K562 (cell line): ENCODE results near the gene CATSPER3. TPM values are rescaled to one million over a fixed set of nuclear protein-coding genes. Genes with fewer than 3 reads are reported as not detected.

Experiments used
- ATAC-seq: fragments of 200-7000 bp; cut with Tn5 transposase; 3 replicates; pipeline ENCODE4 v1.9.1; 2020; ENCODE audit warnings: moderate library complexity
- BruUV-seq: library from RNA; stranded (reverse); fragments of 400-500 nt; replicated peaks from 2 replicates; lab custom pipeline; 2021; lab: Mats Ljungman, UMichigan
- CTCF ChIA-PET: fragments of 300-600 bp; formaldehyde crosslinking; extraction: SDS; loops from one replicate; lab custom pipeline; 2021; ENCODE audit warnings: low intra/inter-chr PET ratio; lab: Yijun Ruan, JAX
- POLR2A ChIA-PET: fragments of 300-600, 350-650 bp; sonication (Branson Sonifier 250); formaldehyde crosslinking; extraction: SDS; loops from one replicate; lab custom pipeline; 2021; ENCODE audit warnings: antibody characterized with exemption, inconsistent platforms; lab: Yijun Ruan, JAX
- DNase-seq, 4 experiments: peaks; one replicate each; pipeline versions ENCODE4 v3.0.0 to v3.0.0-alpha.2; 2011 to 2018; ENCODE audit warnings: low spot score in 3 of 4, mixed read lengths in 3 of 4; ENCODE audit errors: extremely low read depth in 1 of 4
- FAIRE-seq: peaks from 2 replicates; lab custom pipeline; 2011; peaks lifted over from hg19 to GRCh38; lab: Jason Lieb, UNC
- H2AFZ ChIP-seq: 2 replicates; pipeline ENCODE4 v1.6.0; 2011; ENCODE audit warnings: low read depth, low read length, control low read depth, inconsistent platforms
- H3K27ac ChIP-seq: fragments of 200-600 bp; 3 replicates; pipeline ENCODE4 v1.8.0; 2011; ENCODE audit warnings: low read depth, mild to moderate bottlenecking, control low read depth, inconsistent platforms, low read length, moderate library complexity, mixed read lengths; ENCODE audit errors: extremely low read depth
- H3K27me3 ChIP-seq, 2 experiments: fragments of 300-600 bp in 1 of 2; 2 replicates in 1 of 2; 3 replicates in 1 of 2; pipeline versions ENCODE4 v1.6.0 to v1.8.0; 2011; ENCODE audit warnings: inconsistent platforms in 2 of 2, low read length in 2 of 2, mild to moderate bottlenecking in 1 of 2, mixed read lengths in 1 of 2, moderate library complexity in 1 of 2; ENCODE audit not compliant: control insufficient read depth in 2 of 2, insufficient read depth in 2 of 2
- H3K36me3 ChIP-seq: fragments of 300-600 bp; 3 replicates; pipeline ENCODE4 v1.8.0; 2011; ENCODE audit warnings: mild to moderate bottlenecking, low read length, inconsistent platforms; ENCODE audit not compliant: control insufficient read depth, insufficient read depth
- H3K4me1 ChIP-seq, 2 experiments: fragments of 200-600 bp in 1 of 2; replicated peaks in 1 of 2; 2 replicates in 1 of 2; 3 replicates in 1 of 2; pipeline versions ENCODE4 v1.5.1 to v1.8.0; 2011; ENCODE audit warnings: inconsistent platforms in 2 of 2, low read length in 2 of 2, mild to moderate bottlenecking in 1 of 2, mixed read lengths in 1 of 2, moderate library complexity in 1 of 2; ENCODE audit not compliant: control insufficient read depth in 2 of 2, insufficient read depth in 2 of 2
- H3K4me2 ChIP-seq: 2 replicates; pipeline ENCODE4 v1.6.1; 2011; ENCODE audit warnings: low read length, control low read depth, inconsistent platforms, mixed read lengths; ENCODE audit not compliant: insufficient read depth
- H3K4me3 ChIP-seq: fragments of 200-600 bp; sonication (generic), shearing (Covaris generic); 2 replicates; pipeline ENCODE4 v1.5.1; 2016; ENCODE audit warnings: control low read depth, inconsistent platforms
- H3K79me2 ChIP-seq: fragments of 200-600 bp; 3 replicates; pipeline ENCODE4 v1.8.0; 2011; ENCODE audit warnings: low read length, inconsistent platforms; ENCODE audit not compliant: control insufficient read depth, insufficient read depth
- H3K9ac ChIP-seq, 2 experiments: 2 replicates each; pipeline versions ENCODE4 v1.6.0 to v1.6.1; 2011; ENCODE audit warnings: low read depth in 2 of 2, low read length in 2 of 2, control low read depth in 1 of 2, inconsistent platforms in 1 of 2, mild to moderate bottlenecking in 1 of 2, mixed read lengths in 1 of 2; ENCODE audit not compliant: insufficient read depth in 1 of 2
- H3K9me1 ChIP-seq: one replicate; pipeline ENCODE4 v1.6.0; 2011; ENCODE audit warnings: inconsistent platforms, mild to moderate bottlenecking, low read length, moderate library complexity; ENCODE audit not compliant: control insufficient read depth, insufficient read depth
- H3K9me3 ChIP-seq: replicated peaks from 2 replicates; pipeline ENCODE4 v1.5.1; 2011; ENCODE audit warnings: low read depth, low read length, inconsistent platforms; ENCODE audit not compliant: control insufficient read depth, insufficient read depth
- H4K20me1 ChIP-seq: replicated peaks from 2 replicates; pipeline ENCODE4 v1.6.1; 2011; ENCODE audit warnings: low read length, inconsistent platforms, mixed read lengths; ENCODE audit not compliant: control insufficient read depth, insufficient read depth
- ARHGAP35 ChIP-seq: fragments of 450-650 bp; IDR thresholded peaks from 2 replicates; pipeline ENCODE4 v1.6.1; 2018; ENCODE audit not compliant: partially characterized antibody
- CHD2 ChIP-seq: IDR thresholded peaks from 2 replicates; pipeline ENCODE4 v1.6.1; 2011; ENCODE audit warnings: low read depth, low read length
- E2F3 ChIP-seq: fragments of 250-450 bp; sonication (Bioruptor Pico); IDR thresholded peaks from 2 replicates; pipeline ENCODE4 v1.4.0; 2020; ENCODE audit warnings: mild to moderate bottlenecking
- EHMT2 ChIP-seq: fragments of 450-650 bp; IDR thresholded peaks from 2 replicates; pipeline ENCODE4 v1.6.1; 2018; ENCODE audit warnings: antibody characterized with exemption
- FIP1L1 ChIP-seq: fragments of 200-400 bp; formaldehyde crosslinking; IDR thresholded peaks from 2 replicates; pipeline ENCODE4 v1.6.1; 2018; ENCODE audit warnings: mild to moderate bottlenecking, low read depth, low read length; ENCODE audit not compliant: poor library complexity, severe bottlenecking
- FOS ChIP-seq: IDR thresholded peaks from 3 replicates; pipeline ENCODE4 v1.6.1; 2011; ENCODE audit not compliant: insufficient read length; ENCODE audit errors: extremely low read depth
- FOXJ3 ChIP-seq: sonication (generic); formaldehyde crosslinking; IDR thresholded peaks from 2 replicates; pipeline ENCODE4 v1.4.0; 2020; ENCODE audit warnings: mild to moderate bottlenecking, missing genetic modification reagents
- HDAC3 ChIP-seq: fragments of 450-650 bp; IDR thresholded peaks from 2 replicates; pipeline ENCODE4 v1.6.1; 2018; ENCODE audit warnings: borderline replicate concordance, mild to moderate bottlenecking, moderate library complexity; ENCODE audit not compliant: partially characterized antibody
- HMG20B ChIP-seq: fragments of 250-450 bp; sonication (Bioruptor Pico); IDR thresholded peaks from 2 replicates; pipeline ENCODE4 v1.5.0; 2021; ENCODE audit warnings: mild to moderate bottlenecking
- IFI16 ChIP-seq: fragments of 250-450 bp; sonication (Bioruptor Pico); IDR thresholded peaks from 2 replicates; pipeline ENCODE4 v2.1.2; 2022; ENCODE audit warnings: mild to moderate bottlenecking, inconsistent platforms
- MAFK ChIP-seq: IDR thresholded peaks from 2 replicates; pipeline ENCODE4 v1.6.1; 2011; ENCODE audit warnings: low read length, improper control_type of control experiment
- TBL1XR1 ChIP-seq, 2 experiments: IDR thresholded peaks; 2 replicates each; pipeline ENCODE4 v1.6.1; 2012; ENCODE audit warnings: improper control_type of control experiment in 2 of 2, low read length in 2 of 2, mild to moderate bottlenecking in 1 of 2
- ZBTB33 ChIP-seq: sonication (generic); formaldehyde crosslinking; IDR thresholded peaks from 2 replicates; pipeline ENCODE4 v1.8.1; 2023; ENCODE audit warnings: mild to moderate bottlenecking, missing genetic modification reagents
- ZKSCAN1 ChIP-seq: fragments of 150-350 bp; IDR thresholded peaks from 2 replicates; pipeline ENCODE4 v1.6.1; 2016; ENCODE audit warnings: low read depth, low read length
- ZNF239 ChIP-seq: fragments of 250-450 bp; sonication (Bioruptor Pico); IDR thresholded peaks from 2 replicates; pipeline ENCODE4 v1.4.0; 2020; ENCODE audit warnings: mild to moderate bottlenecking
- ZNF589 ChIP-seq: fragments of 200-800 bp; sonication (Bioruptor generic); IDR thresholded peaks from 2 replicates; pipeline ENCODE4 v1.6.1; 2016; ENCODE audit warnings: low read depth, missing genetic modification characterization, missing compliant biosample characterization
- WGBS: fragments of 100-300 bp; shearing (Covaris generic); methylation state at CpG from one replicate; pipeline ENCODE4 v1.1.6; 2016; ENCODE audit warnings: low coverage, mixed read lengths; ENCODE audit not compliant: insufficient coverage; ENCODE audit errors: missing lambda C conversion rate; 5-methylcytosine and 5-hydroxymethylcytosine counted together
- in situ Hi-C: fragments of 300-500 bp; cut with MboI; formaldehyde crosslinking; loops from 4 replicates; pipeline ENCODE4 v1.15.0; 2018; ENCODE audit warnings: inconsistent platforms, mixed read lengths
- intact Hi-C: fragments of 100-400 bp; cut with micrococcal nuclease; formaldehyde crosslinking; loops from 2 replicates; pipeline ENCODE4 v1.14.2; 2022
- polyA plus RNA-seq, 8 experiments: library from polyadenylated mRNA; depleted of rRNA in 4 of 8; stranded (reverse) in 5 of 8; unstranded in 3 of 8; fragments of >200 nt; fragmentation: Nextera tagmentation in 2 of 8; fragmentation: Illumina TruSeq in 1 of 8; extraction: Ambion mirVana in 2 of 8; extraction: Trizol in 1 of 8; gene quantifications; 2 replicates each; pipeline versions ENCODE4 v1.2.1 to v1.2.3, GENCODE V29; 2011 to 2014; ENCODE audit warnings: inconsistent platforms in 1 of 8, missing spikeins in 1 of 8
- total RNA-seq, 7 experiments: library from RNA; depleted of rRNA in 6 of 7; stranded (reverse); fragments of >200 nt in 6 of 7; fragmentation: Illumina TruSeq in 2 of 7; extraction: Trizol in 2 of 7; gene quantifications; 2 replicates each; pipeline versions ENCODE4 v1.2.1 to v1.2.3, GENCODE V29; 2011 to 2021; ENCODE audit warnings: low replicate concordance in 1 of 7
- TF ChIP-seq, protein P1 (sequence below): fragments of 450-650 bp; formaldehyde crosslinking; IDR thresholded peaks from 2 replicates; pipeline ENCODE4 v1.4.0; 2020; ENCODE audit warnings: mild to moderate bottlenecking, moderate library complexity

CATSPER3 gene
- total and polyA plus RNA-seq, 9 of the 15 experiments (the other 6 are each of a cell fraction or from before 2014, with no cell fraction given), result 0.14 to 1.5 (median 0.49) TPM

- no peak for TF ChIP-seq ARHGAP35
- TF ChIP-seq FIP1L1, result no peak
- no peak for TF ChIP-seq E2F3 (CRISPR knock-in tag)
- no peak for TF ChIP-seq ZKSCAN1
- no peak for TF ChIP-seq HMG20B (CRISPR knock-in tag)
- TF ChIP-seq ZNF239 (CRISPR knock-in tag), result no peak
- TF ChIP-seq FOS, result no peak
- no peak for TF ChIP-seq TBL1XR1 (IDR thresholded peaks at IDR 0.05; ENCODE audit: low read length in 2 of 2)
- no peak for TF ChIP-seq EHMT2
- TF ChIP-seq IFI16, result no peak
- TF ChIP-seq ZNF589, result no peak
- no peak for TF ChIP-seq MAFK
- TF ChIP-seq FOXJ3, result no peak
- TF ChIP-seq HDAC3, result no peak
- TF ChIP-seq, protein P1, sequence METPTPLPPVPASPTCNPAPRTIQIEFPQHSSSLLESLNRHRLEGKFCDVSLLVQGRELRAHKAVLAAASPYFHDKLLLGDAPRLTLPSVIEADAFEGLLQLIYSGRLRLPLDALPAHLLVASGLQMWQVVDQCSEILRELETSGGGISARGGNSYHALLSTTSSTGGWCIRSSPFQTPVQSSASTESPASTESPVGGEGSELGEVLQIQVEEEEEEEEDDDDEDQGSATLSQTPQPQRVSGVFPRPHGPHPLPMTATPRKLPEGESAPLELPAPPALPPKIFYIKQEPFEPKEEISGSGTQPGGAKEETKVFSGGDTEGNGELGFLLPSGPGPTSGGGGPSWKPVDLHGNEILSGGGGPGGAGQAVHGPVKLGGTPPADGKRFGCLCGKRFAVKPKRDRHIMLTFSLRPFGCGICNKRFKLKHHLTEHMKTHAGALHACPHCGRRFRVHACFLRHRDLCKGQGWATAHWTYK (CRISPR knock-in tag), result no peak
- TF ChIP-seq CHD2, result no peak
- TF ChIP-seq ZBTB33, result no peak
- no peaks in the 10 kb centered on the region for H3K79me2 ChIP-seq
- H3K4me2 ChIP-seq, result no peak overlapping the region
- POLR2A ChIA-PET, result no interaction called here
- WGBS, result 35% methylated on average over 3 of the region's 3 CpGs
- no peaks in the 10 kb centered on the region for H3K9me1 ChIP-seq
- CTCF ChIA-PET, result no interaction called here
- H3K4me3 ChIP-seq, result no peak overlapping the region
- H3K36me3 ChIP-seq, result no peaks in the 10 kb centered on the region
- no peak for ATAC-seq
- no peak overlapping the region for H3K9ac ChIP-seq
- H3K9me3 ChIP-seq, result peaks cover 7% of the 10 kb centered on the region
- no peak for FAIRE-seq
- H4K20me1 ChIP-seq, result no peaks in the 10 kb centered on the region
- no peaks in the 10 kb centered on the region for H3K4me1 ChIP-seq
- BruUV-seq, result no TSS peak
- no peak for DNase-seq
- no peaks in the 10 kb centered on the region for H3K27me3 ChIP-seq
- intact Hi-C loops (no loop called here), in situ Hi-C loops (no loop called here)
- H2AFZ ChIP-seq, result no peak overlapping the region
- no peak overlapping the region for H3K27ac ChIP-seq
Observed at GRCh38 chr5:134979416-134979815, 11.7 kb downstream of the CATSPER3 start.
